ENCODE measurements around the gene ERVFRD-1. TPM values are rescaled to one million over a fixed set of nuclear protein-coding genes. Genes with fewer than 3 reads are reported as not detected.
"Not testable (repeated sequence)": the region's sequence is repeated elsewhere in the genome, so short reads cannot be mapped to it uniquely, and the experiment has no call there.

The ERVFRD-1 gene
- total RNA-seq, 5 donors from 2014 or later (not counting 1 experiment from before 2014, with no cell fraction given): 0.10 TPM; not detected in 4

DNA sequence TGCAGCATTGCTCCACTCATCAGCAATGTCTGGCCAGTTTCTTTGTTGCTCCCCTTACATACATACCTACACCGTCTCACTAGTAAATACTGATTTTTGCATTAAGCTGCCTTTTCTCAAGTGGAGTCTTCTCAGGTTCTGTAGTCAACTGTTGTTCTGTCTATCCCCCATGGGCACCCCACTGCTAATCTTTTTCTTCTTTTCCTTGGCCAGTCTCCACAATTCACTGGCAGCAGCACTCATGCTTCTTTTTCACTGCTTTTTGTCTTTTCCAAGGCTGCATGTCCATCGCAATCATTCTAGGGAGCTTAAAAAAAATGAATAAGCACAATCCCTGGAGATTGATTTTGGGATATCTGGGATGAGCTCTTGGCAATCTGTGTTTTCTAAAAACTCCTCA lies 10.3 kb upstream of the ERVFRD-1 start:
- H3K36me3 ChIP-seq (ENCODE audit: control insufficient read depth in 2 of 2, extremely low read depth in 1 of 2, insufficient read depth in 1 of 2, low read length in 1 of 2): no peaks in the 10 kb centered on the region
- H3K4me3 ChIP-seq (ENCODE audit: control insufficient read depth in 1 of 2, extremely low read depth in 1 of 2, low read length in 1 of 2): no peak overlapping the region
- Mint-ChIP-seq H3K4me3 (no peak overlapping the region), H3K27me3 (no peaks in the 10 kb centered on the region), H3K27ac (no peak overlapping the region), H3K9me3 (no peaks in the 10 kb centered on the region), H3K4me1 (peaks cover 20 to 31% (median 28%) of the 10 kb centered on the region in 3 donors), H3K36me3 (peaks cover 31% of the 10 kb centered on the region)
- H3K9me3 ChIP-seq: no peaks in the 10 kb centered on the region
- H3K4me1 ChIP-seq (ENCODE audit: control insufficient read depth in 1 of 2, extremely low read depth in 1 of 2, insufficient read depth in 2 of 2, low read length in 2 of 2): no peaks in the 10 kb centered on the region
- DNase-seq (no peak), ATAC-seq (replicated peaks in 1 of 4) (no peak)
- WGBS (ENCODE audit: insufficient coverage): 100% methylated on average over 1 of the region's 2 CpGs
- H3K27me3 ChIP-seq (replicated peaks in 1 of 2; ENCODE audit: control insufficient read depth in 2 of 2, extremely low read depth in 1 of 2, insufficient read depth in 2 of 2, low read length in 1 of 2): no peaks in the 10 kb centered on the region
- H3K27ac ChIP-seq (ENCODE audit: low read length): no peak overlapping the region
- CTCF ChIA-PET: interaction anchor here in 1 of 2 donors (0.5 kb wide), 1 partner anchor 51 kb away, joined by 3 read pairs; no protein-coding TSS in a partner anchor
- POLR2A ChIA-PET: no interaction called here

DNA sequence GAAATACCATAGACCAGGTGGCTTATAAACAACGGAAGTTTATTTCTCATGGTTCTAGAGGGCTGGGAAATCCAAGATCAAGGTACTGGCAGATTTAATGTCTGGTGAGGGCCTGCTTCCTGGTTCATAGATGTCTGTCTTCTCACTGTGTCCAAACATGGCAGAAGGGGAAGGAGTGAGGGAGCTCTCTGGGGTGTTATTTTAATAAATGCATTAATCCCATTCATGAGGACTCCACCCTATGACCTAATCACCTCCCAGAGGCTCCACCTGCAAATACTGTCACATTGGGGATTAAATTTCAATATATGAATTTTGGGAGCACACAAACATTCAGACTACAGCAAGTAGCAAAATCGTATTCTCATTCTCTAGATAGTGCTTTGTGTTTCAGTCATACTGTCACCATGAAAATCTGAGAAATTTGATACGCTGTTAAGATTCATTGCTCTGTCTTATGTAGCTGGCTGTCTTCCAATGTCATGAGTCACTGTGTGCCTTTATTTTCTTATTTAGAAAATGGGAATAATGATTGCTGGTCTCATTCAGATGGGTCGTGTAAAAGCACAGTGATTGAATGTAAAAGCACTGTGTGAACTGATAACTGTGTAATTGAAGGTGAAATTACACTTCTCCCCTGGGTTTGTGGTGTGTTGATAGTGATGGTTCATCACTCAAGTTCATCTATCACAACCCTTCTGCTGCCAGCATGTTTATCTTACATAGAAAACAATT lies 8.9 kb upstream of the ERVFRD-1 start:
- Histone ChIP-seq H3K9me3 (no peaks in the 10 kb centered on the region), H3K4me1 (ENCODE audit: control insufficient read depth in 1 of 2, extremely low read depth in 1 of 2, insufficient read depth in 2 of 2, low read length in 2 of 2) (no peaks in the 10 kb centered on the region), H3K27me3 (replicated peaks in 1 of 2; ENCODE audit: control insufficient read depth in 2 of 2, extremely low read depth in 1 of 2, insufficient read depth in 2 of 2, low read length in 1 of 2) (no peaks in the 10 kb centered on the region), H3K27ac (ENCODE audit: low read length) (no peak overlapping the region), H3K36me3 (ENCODE audit: control insufficient read depth in 2 of 2, extremely low read depth in 1 of 2, insufficient read depth in 1 of 2, low read length in 1 of 2) (no peaks in the 10 kb centered on the region), H3K4me3 (ENCODE audit: control insufficient read depth in 1 of 2, extremely low read depth in 1 of 2, low read length in 1 of 2) (no peak overlapping the region)
- DNase-seq (no peak), ATAC-seq (replicated peaks in 1 of 4) (no peak)
- ChIA-PET POLR2A (no interaction called here), CTCF (no interaction called here)
- Mint-ChIP-seq H3K27ac (no peak overlapping the region), H3K36me3 (peaks cover 23% of the 10 kb centered on the region), H3K9me3 (no peaks in the 10 kb centered on the region), H3K4me1 (peaks cover 23 to 32% (median 31%) of the 10 kb centered on the region in 3 donors), H3K27me3 (no peaks in the 10 kb centered on the region), H3K4me3 (no peak overlapping the region)
- 100% methylated on average over 1 of the region's 4 CpGs for WGBS (ENCODE audit: insufficient coverage)

DNA sequence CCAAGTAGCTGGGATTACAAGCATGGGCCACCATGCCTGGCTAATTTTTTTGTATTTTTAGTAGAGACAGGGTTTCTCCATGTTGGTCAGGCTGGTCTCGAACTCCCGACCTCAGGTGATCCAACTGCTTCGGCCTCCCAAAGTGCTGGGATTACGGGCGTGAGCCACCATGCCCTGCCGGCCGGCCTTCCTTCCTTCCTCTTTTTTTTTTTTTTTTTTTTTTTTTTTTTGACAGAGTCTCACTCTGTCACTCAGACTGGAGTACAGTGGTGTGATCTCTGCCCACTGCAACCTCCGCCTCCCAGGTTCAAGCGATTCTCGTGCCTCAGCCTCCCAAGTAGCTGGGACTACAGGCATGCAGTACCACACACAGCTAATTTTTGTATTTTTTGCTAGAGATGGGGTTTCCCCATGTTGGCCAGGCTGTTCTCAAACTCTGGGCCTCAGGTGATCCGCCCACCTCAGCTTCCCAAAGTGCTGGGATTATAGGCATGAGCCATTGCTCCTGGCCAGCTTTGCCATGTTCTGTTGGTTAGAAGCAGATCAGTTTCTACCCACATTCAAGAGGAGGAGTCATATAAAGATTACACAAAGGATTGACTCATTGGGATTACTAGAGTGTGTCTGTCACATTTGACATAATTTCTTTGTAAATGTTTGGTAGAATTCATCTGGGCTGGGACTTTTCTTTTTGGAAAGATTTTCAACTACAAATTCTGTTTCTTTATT lies 4.4 kb upstream of the ERVFRD-1 start:
- H3K4me3 ChIP-seq (ENCODE audit: control insufficient read depth in 1 of 2, extremely low read depth in 1 of 2, low read length in 1 of 2); DNase-seq; H3K4me3 Mint-ChIP-seq; H3K27me3 ChIP-seq (replicated peaks in 1 of 2; ENCODE audit: control insufficient read depth in 2 of 2, extremely low read depth in 1 of 2, insufficient read depth in 2 of 2, low read length in 1 of 2); H3K27ac Mint-ChIP-seq; POLR2A ChIA-PET; CTCF ChIA-PET; ATAC-seq (replicated peaks in 1 of 4); H3K27ac ChIP-seq (ENCODE audit: low read length); H3K9me3 Mint-ChIP-seq; H3K36me3 ChIP-seq (ENCODE audit: control insufficient read depth in 2 of 2, extremely low read depth in 1 of 2, insufficient read depth in 1 of 2, low read length in 1 of 2); H3K27me3 Mint-ChIP-seq; H3K9me3 ChIP-seq: not testable (repeated sequence)
- WGBS (ENCODE audit: insufficient coverage): 100% methylated on average over 1 of the region's 11 CpGs
- Mint-ChIP-seq H3K4me1 (peaks cover 28 to 39% (median 36%) of the 10 kb centered on the region in 3 donors), H3K36me3 (peaks cover 12% of the 10 kb centered on the region)
- peaks cover 0 to 11% of the 10 kb centered on the region in 2 experiments for H3K4me1 ChIP-seq (ENCODE audit: control insufficient read depth in 1 of 2, extremely low read depth in 1 of 2, insufficient read depth in 2 of 2, low read length in 2 of 2)

DNA sequence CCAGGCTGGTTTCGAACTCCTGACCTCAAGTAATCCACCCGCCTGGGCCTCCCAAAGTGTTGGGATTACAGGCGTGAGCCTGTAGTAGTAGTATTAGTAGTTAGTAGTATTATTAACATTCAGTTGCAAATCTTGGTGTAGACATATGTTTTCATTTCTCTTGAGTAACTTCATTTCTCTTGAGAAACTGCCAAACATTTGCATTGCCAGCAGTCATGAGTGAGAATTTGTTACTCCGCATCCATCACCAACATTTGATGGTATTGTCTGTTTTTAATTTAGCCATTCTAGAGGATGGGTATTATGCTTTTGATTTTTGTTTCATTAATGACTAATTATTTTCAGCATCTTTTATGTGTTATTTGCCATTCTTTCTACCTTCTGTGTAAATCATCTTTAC lies 1.5 kb upstream of the ERVFRD-1 start:
- no peak overlapping the region for H3K4me3 ChIP-seq (ENCODE audit: control insufficient read depth in 1 of 2, extremely low read depth in 1 of 2, low read length in 1 of 2)
- H3K27ac ChIP-seq (ENCODE audit: low read length): no peak overlapping the region
- ATAC-seq (replicated peaks in 1 of 4) (no peak), DNase-seq (no peak)
- Mint-ChIP-seq H3K4me3 (no peak overlapping the region), H3K4me1 (peaks cover 26 to 36% (median 31%) of the 10 kb centered on the region in 3 donors), H3K27me3 (no peaks in the 10 kb centered on the region), H3K36me3 (no peaks in the 10 kb centered on the region), H3K9me3 (no peaks in the 10 kb centered on the region), H3K27ac (no peak overlapping the region)
- no CpG with 5 or more reads among the region's 4 CpGs for WGBS (ENCODE audit: insufficient coverage)
- H3K9me3 ChIP-seq: no peaks in the 10 kb centered on the region
- H3K4me1 ChIP-seq (ENCODE audit: control insufficient read depth in 1 of 2, extremely low read depth in 1 of 2, insufficient read depth in 2 of 2, low read length in 2 of 2): peaks cover 0 to 11% of the 10 kb centered on the region in 2 experiments
- POLR2A ChIA-PET: no interaction called here
- no peaks in the 10 kb centered on the region for H3K27me3 ChIP-seq (replicated peaks in 1 of 2; ENCODE audit: control insufficient read depth in 2 of 2, extremely low read depth in 1 of 2, insufficient read depth in 2 of 2, low read length in 1 of 2)
- CTCF ChIA-PET: no interaction called here
- H3K36me3 ChIP-seq (ENCODE audit: control insufficient read depth in 2 of 2, extremely low read depth in 1 of 2, insufficient read depth in 1 of 2, low read length in 1 of 2): no peaks in the 10 kb centered on the region

- peak overlapping the region; percentile 47 to 77 for H3K27ac Mint-ChIP-seq
- WGBS (ENCODE audit: insufficient coverage): 66% methylated on average over 8 of the region's 9 CpGs
- peaks cover 26 to 38% (median 33%) of the 10 kb centered on the region in 3 donors for H3K4me1 Mint-ChIP-seq
- H3K9me3 Mint-ChIP-seq: no peaks in the 10 kb centered on the region
- peaks cover 0 to 11% of the 10 kb centered on the region in 2 experiments for H3K4me1 ChIP-seq (ENCODE audit: control insufficient read depth in 1 of 2, extremely low read depth in 1 of 2, insufficient read depth in 2 of 2, low read length in 2 of 2)
- ATAC-seq (replicated peaks in 1 of 4): peak in 3 of 4 experiments; percentile 24 to 42 (median 28)
- no peak overlapping the region for H3K27ac ChIP-seq (ENCODE audit: low read length)
- peaks cover 6% of the 10 kb centered on the region for H3K36me3 Mint-ChIP-seq
- peak overlapping the region; percentile 64 to 68 (median 66) for H3K4me3 Mint-ChIP-seq
- H3K27me3 Mint-ChIP-seq: no peaks in the 10 kb centered on the region
- H3K9me3 ChIP-seq: no peaks in the 10 kb centered on the region
- CTCF ChIA-PET: interaction anchor here in 1 of 2 donors (0.6 kb wide), 1 partner anchor 398 kb away, joined by 3 read pairs; no protein-coding TSS in a partner anchor
- H3K4me3 ChIP-seq (ENCODE audit: control insufficient read depth in 1 of 2, extremely low read depth in 1 of 2, low read length in 1 of 2): peak overlapping the region; percentile 27 to 49
- peak in 1 of 35 experiments; percentile 16 for DNase-seq
- no peaks in the 10 kb centered on the region for H3K27me3 ChIP-seq (replicated peaks in 1 of 2; ENCODE audit: control insufficient read depth in 2 of 2, extremely low read depth in 1 of 2, insufficient read depth in 2 of 2, low read length in 1 of 2)
- H3K36me3 ChIP-seq (ENCODE audit: control insufficient read depth in 2 of 2, extremely low read depth in 1 of 2, insufficient read depth in 1 of 2, low read length in 1 of 2): no peaks in the 10 kb centered on the region
- POLR2A ChIA-PET: interaction anchor here in 1 of 2 donors (0.7 kb wide), 1 partner anchor 107 kb away, joined by 5 read pairs; no protein-coding TSS in a partner anchor
Observed at GRCh38 chr6:11111769-11112437, 378 bp upstream of the ERVFRD-1 start.

DNA sequence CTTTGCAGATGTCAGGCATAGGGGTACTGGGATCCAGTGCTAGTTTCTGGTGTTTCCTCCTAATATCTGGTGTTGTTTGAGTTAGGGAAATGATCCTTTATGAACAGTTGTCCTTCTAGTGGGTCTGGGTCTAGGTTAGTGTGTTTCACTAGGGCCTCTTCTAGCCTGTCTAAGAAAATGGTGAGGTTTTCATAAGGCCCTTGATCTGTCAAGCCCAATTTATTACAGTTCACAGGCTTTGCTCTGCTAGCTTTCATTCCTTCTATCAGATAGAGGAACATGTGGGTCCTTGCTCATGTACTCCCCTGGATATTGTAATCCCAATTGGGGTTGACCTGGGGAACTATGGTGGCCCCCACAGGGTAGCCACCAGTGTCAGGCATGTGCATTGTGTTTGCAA lies 2.8 kb downstream of the ERVFRD-1 start:
- CTCF ChIA-PET: no interaction called here
- POLR2A ChIA-PET: no interaction called here

More for the DNA sequence above, 2.8 kb downstream of the ERVFRD-1 start:
- Mint-ChIP-seq H3K4me1 (peaks cover 35 to 44% (median 36%) of the 10 kb centered on the region in 3 donors), H3K4me3 (no peak overlapping the region), H3K27ac (no peak overlapping the region), H3K9me3 (no peaks in the 10 kb centered on the region), H3K27me3 (no peaks in the 10 kb centered on the region), H3K36me3 (peaks cover 6% of the 10 kb centered on the region)
- DNase-seq (no peak), ATAC-seq (replicated peaks in 1 of 4) (no peak)
- H3K4me3 ChIP-seq (ENCODE audit: control insufficient read depth in 1 of 2, extremely low read depth in 1 of 2, low read length in 1 of 2): no peak overlapping the region
- no peaks in the 10 kb centered on the region for H3K36me3 ChIP-seq (ENCODE audit: control insufficient read depth in 2 of 2, extremely low read depth in 1 of 2, insufficient read depth in 1 of 2, low read length in 1 of 2)
- H3K27me3 ChIP-seq (replicated peaks in 1 of 2; ENCODE audit: control insufficient read depth in 2 of 2, extremely low read depth in 1 of 2, insufficient read depth in 2 of 2, low read length in 1 of 2): no peaks in the 10 kb centered on the region
- no peak overlapping the region for H3K27ac ChIP-seq (ENCODE audit: low read length)
- peaks cover 0 to 11% of the 10 kb centered on the region in 2 experiments for H3K4me1 ChIP-seq (ENCODE audit: control insufficient read depth in 1 of 2, extremely low read depth in 1 of 2, insufficient read depth in 2 of 2, low read length in 2 of 2)
- H3K9me3 ChIP-seq: no peaks in the 10 kb centered on the region
